SKM-1 treated with dmso at 0.1 percent for 144 hours (cell line): ENCODE results near the gene COL2A1.

Experiments used
- DNase-seq: peaks from one replicate; lab custom pipeline; 2025; ENCODE audit not compliant: unreplicated experiment; lab: John Stamatoyannopoulos, UW

The COL2A1 gene

GRCh38 chr12:48030173-48030650 lies 25.9 kb upstream of the COL2A1 start:
- no peak for DNase-seq

- peak; percentile 85 for DNase-seq
These were observed 25.4 kb upstream of the COL2A1 start for GRCh38 chr12:48029491-48030172.

GRCh38 chr12:48028541-48029431 lies 24.5 kb upstream of the COL2A1 start:
- DNase-seq: no peak

- no peak for DNase-seq
These were observed 23.1 kb upstream of the COL2A1 start for GRCh38 chr12:48027183-48028002.

- no peak for DNase-seq
These were observed 22.0 kb upstream of the COL2A1 start for GRCh38 chr12:48026060-48026827.

- no peak for DNase-seq
These were observed 21.0 kb upstream of the COL2A1 start for GRCh38 chr12:48025281-48025680.

GRCh38 chr12:48024735-48025134 lies 20.5 kb upstream of the COL2A1 start:
- DNase-seq: no peak

- DNase-seq: no peak
These were observed 19.1 kb upstream of the COL2A1 start for GRCh38 chr12:48023386-48023785.

GRCh38 chr12:48022676-48023385 lies 18.6 kb upstream of the COL2A1 start:
- no peak for DNase-seq

- no peak for DNase-seq
These were observed 17.9 kb upstream of the COL2A1 start for GRCh38 chr12:48022180-48022521.

- DNase-seq: no peak
These were observed 17.4 kb upstream of the COL2A1 start for GRCh38 chr12:48021485-48022179.

- no peak for DNase-seq
These were observed 15.5 kb upstream of the COL2A1 start for GRCh38 chr12:48019639-48020265.

- DNase-seq: no peak
These were observed 14.3 kb upstream of the COL2A1 start for GRCh38 chr12:48018618-48018995.

GRCh38 chr12:48017921-48018617 lies 13.8 kb upstream of the COL2A1 start:
- DNase-seq: no peak

GRCh38 chr12:48017496-48017895 lies 13.2 kb upstream of the COL2A1 start:
- no peak for DNase-seq

GRCh38 chr12:48016373-48017020 lies 12.2 kb upstream of the COL2A1 start:
- no peak for DNase-seq

- DNase-seq: no peak
These were observed 11.7 kb upstream of the COL2A1 start for GRCh38 chr12:48015954-48016353.

- DNase-seq: no peak
These were observed 10.9 kb upstream of the COL2A1 start for GRCh38 chr12:48015129-48015528.
